ENCODE data around the gene OSCP1. TPM values are rescaled to one million over a fixed set of nuclear protein-coding genes. Genes with fewer than 3 reads are reported as not detected.

Gene OSCP1
- total RNA-seq, 4 donors from 2014 or later = 15.2 to 31.9 (median 19.5) TPM

GRCh38 chr1:36415661-36416326 is 34.5 kb downstream of the OSCP1 start:
- DNase-seq = no peak
- no peak overlapping the region for H3K4me3 ChIP-seq (replicated peaks in 1 of 3)
- intact Hi-C loops (cut with DNase I) = no loop called here
- WGBS, 2 donors = 89 to 93% methylated on average over 15 of the region's 15 CpGs
- peaks cover 0 to 11% of the 10 kb centered on the region in 2 donors for H3K4me1 ChIP-seq
- TF ChIP-seq POLR2A (IDR thresholded peaks at IDR 0.05) = no peak
- no peak for TF ChIP-seq CTCF (IDR thresholded peaks at IDR 0.05)
- H3K36me3 ChIP-seq = peaks cover 0 to 11% of the 10 kb centered on the region in 2 donors
- H3K27me3 ChIP-seq = no peaks in the 10 kb centered on the region
- no peaks in the 10 kb centered on the region for H3K9me3 ChIP-seq
- no peak overlapping the region for H3K27ac ChIP-seq

GRCh38 chr1:36414384-36414783 is 35.9 kb downstream of the OSCP1 start:
- WGBS, 2 donors = 86 to 89% methylated on average over 4 of the region's 4 CpGs
- Histone ChIP-seq H3K4me3 (replicated peaks in 1 of 3) (no peak overlapping the region), H3K4me1 (peaks cover 0 to 7% of the 10 kb centered on the region in 2 donors), H3K9me3 (no peaks in the 10 kb centered on the region), H3K36me3 (peaks cover 0 to 11% of the 10 kb centered on the region in 2 donors), H3K27ac (no peak overlapping the region), H3K27me3 (no peaks in the 10 kb centered on the region)
- intact Hi-C loops (cut with DNase I) = no loop called here
- TF ChIP-seq CTCF (IDR thresholded peaks at IDR 0.05) (no peak), POLR2A (IDR thresholded peaks at IDR 0.05) (no peak)
- DNase-seq = no peak

- H3K4me3 ChIP-seq (replicated peaks in 1 of 3) = no peak overlapping the region
- peak overlapping the region in 1 of 3 donors; percentile 24 for H3K27ac ChIP-seq
- DNase-seq = no peak
- H3K9me3 ChIP-seq = no peaks in the 10 kb centered on the region
- H3K27me3 ChIP-seq = no peaks in the 10 kb centered on the region
- H3K36me3 ChIP-seq = no peaks in the 10 kb centered on the region
- intact Hi-C loops (cut with DNase I) = no loop called here
- WGBS, 2 donors = 62% methylated on average over 11 of the region's 11 CpGs
- peaks cover 0 to 7% of the 10 kb centered on the region in 2 donors for H3K4me1 ChIP-seq
- TF ChIP-seq POLR2A (IDR thresholded peaks at IDR 0.05) (no peak), CTCF (IDR thresholded peaks at IDR 0.05) (no peak)
Measured at GRCh38 chr1:36411674-36412648, 38.3 kb downstream of the OSCP1 start.

DNA sequence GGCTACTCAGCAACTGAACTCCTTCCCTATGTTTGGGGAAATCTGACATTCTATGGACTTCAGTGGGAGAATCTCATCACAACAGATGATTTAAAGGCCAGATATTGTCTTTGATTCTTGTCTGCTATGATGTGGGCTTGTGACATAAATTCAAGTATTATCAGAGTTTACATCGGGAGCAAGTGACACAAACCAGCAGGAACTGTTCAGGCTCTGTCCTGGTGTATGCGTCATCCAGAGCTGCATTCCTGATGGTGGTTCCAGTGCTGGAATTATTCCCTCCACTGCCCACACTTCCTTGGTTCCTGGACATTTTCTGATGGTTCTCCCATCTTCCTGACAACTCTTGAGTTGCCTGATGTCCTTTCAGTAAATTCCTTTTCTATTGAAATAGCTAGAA is 41.8 kb downstream of the OSCP1 start:
- Histone ChIP-seq H3K4me3 (replicated peaks in 1 of 3) (no peak overlapping the region), H3K9me3 (no peaks in the 10 kb centered on the region), H3K27me3 (no peaks in the 10 kb centered on the region), H3K4me1 (peaks cover 0 to 7% of the 10 kb centered on the region in 2 donors), H3K27ac (no peak overlapping the region), H3K36me3 (no peaks in the 10 kb centered on the region)
- TF ChIP-seq POLR2A (IDR thresholded peaks at IDR 0.05) (no peak), CTCF (IDR thresholded peaks at IDR 0.05) (no peak)
- intact Hi-C loops (cut with DNase I) = no loop called here
- no peak for DNase-seq
- 75 to 83% methylated on average over 2 of the region's 2 CpGs for WGBS, 2 donors

DNA sequence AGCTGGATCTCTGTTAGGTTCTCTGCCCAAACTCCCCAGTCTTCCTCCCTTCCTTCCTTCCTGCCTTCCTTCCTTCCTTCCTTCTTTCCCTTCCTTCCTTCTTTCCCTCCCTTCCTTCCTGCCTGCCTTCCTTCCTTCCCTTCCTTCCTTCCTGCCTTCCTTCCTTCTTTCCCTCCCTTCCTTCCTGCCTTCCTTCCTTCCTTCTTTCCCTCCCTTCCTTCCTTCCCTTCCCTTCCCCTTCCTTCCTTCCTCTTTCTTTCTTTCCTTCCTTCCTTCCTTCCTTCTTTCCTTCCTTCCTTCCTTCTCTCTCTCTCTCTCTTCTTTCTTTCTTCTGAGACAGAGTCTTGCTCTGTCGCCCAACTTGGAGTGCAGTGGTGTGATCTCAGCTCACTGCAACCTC is 43.8 kb downstream of the OSCP1 start:
- no peak for TF ChIP-seq POLR2A (IDR thresholded peaks at IDR 0.05)
- no peak for TF ChIP-seq CTCF (IDR thresholded peaks at IDR 0.05)
- Histone ChIP-seq H3K27me3 (no peaks in the 10 kb centered on the region), H3K36me3 (no peaks in the 10 kb centered on the region), H3K4me1 (peaks cover 0 to 2% of the 10 kb centered on the region in 2 donors), H3K9me3 (no peaks in the 10 kb centered on the region), H3K4me3 (replicated peaks in 1 of 3) (no peak overlapping the region), H3K27ac (no peak overlapping the region)
- intact Hi-C loops (cut with DNase I) = no loop called here
- DNase-seq = no peak
- WGBS, 2 donors = 94 to 97% methylated on average over 1 of the region's 1 CpG

Measured in thyroid gland (tissue), 4 donors.